Activated CD8-positive, alpha-beta memory T cell treated with anti-CD3 and anti-CD28 coated beads for 48 hours (primary cell): ENCODE data around the gene FAM107A.

Experiments
- DNase-seq, 3 experiments: peaks; one replicate each; pipeline ENCODE4 v3.0.0-alpha.2; 2020; ENCODE audit warnings: low read depth in 2 of 3, low spot score in 2 of 3

The FAM107A gene, protein sequence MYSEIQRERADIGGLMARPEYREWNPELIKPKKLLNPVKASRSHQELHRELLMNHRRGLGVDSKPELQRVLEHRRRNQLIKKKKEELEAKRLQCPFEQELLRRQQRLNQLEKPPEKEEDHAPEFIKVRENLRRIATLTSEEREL

GRCh38 chr3:58577269-58577821 lies at the start of gene FAM107A:
FAM107A (minus strand) TSS chr3:58577391; CDS start chr3:58569860, 7,531 bp downstream.
- DNase-seq = no peak

- no peak for DNase-seq
Observed at GRCh38 chr3:58625196-58625824, 48.1 kb upstream of the FAM107A start.

DNA sequence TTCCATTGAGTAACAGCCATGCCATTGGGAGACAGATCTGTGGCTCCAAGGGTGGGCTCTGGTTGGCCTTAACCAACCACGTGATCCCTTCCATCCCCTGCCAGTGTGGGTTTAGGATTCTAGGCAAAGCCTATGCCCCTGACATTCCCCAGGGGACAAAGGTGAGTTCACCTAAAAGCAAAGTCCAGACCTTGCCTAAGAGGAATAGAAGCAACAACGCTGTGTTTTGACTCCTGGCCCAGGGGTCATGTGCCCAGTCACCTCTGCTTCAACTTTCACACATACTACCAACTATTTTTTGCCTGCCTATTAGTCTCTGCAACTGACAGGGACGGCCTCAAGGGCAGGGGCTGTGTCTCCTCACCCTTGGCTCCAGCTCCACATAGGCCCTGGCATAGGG lies 47.4 kb upstream of the FAM107A start:
- no peak for DNase-seq

DNA sequence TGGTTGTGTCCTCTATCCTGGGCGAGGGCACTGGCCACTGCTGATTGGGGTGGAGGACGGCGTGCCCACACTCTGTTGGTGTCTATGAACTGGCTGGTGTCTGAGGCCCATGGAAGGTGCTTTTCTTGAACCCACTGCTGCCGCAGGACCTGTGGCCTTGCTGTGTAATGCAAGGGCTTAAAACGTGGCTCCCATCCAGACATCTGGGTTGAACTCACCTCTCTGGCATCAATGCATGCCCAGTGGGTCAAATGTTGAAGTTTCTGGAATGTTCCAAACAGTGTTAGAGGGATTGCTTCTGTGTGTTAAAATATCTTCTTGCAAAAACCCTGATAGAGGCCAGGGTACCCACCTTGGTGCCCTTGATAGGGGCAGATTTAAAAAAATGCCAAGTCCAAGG lies 46.8 kb upstream of the FAM107A start:
- no peak for DNase-seq

- no peak for DNase-seq
Observed at GRCh38 chr3:58623478-58623877, 46.3 kb upstream of the FAM107A start.

DNA sequence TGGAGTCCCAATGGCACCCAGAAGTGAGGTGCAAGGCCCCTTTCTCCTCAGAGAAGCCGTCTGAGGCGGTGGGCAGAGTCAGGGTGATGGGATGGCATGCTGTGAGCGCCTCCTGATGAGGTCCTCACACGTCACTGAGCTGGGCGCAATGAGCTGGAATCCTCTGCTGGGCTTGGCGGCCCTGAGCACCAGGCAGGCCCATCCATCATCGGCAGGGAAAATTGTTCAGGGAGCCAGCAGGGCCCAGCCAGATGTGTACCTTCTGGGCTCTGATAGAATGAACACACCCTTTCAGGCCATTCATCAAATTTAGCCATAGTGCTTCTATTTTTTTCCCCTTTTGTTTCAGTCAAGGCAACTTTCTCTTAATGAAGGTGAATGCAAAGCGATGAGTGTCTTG lies 45.7 kb upstream of the FAM107A start:
- DNase-seq = no peak

- no peak for DNase-seq
Observed at GRCh38 chr3:58622436-58622835, 45.2 kb upstream of the FAM107A start.

DNA sequence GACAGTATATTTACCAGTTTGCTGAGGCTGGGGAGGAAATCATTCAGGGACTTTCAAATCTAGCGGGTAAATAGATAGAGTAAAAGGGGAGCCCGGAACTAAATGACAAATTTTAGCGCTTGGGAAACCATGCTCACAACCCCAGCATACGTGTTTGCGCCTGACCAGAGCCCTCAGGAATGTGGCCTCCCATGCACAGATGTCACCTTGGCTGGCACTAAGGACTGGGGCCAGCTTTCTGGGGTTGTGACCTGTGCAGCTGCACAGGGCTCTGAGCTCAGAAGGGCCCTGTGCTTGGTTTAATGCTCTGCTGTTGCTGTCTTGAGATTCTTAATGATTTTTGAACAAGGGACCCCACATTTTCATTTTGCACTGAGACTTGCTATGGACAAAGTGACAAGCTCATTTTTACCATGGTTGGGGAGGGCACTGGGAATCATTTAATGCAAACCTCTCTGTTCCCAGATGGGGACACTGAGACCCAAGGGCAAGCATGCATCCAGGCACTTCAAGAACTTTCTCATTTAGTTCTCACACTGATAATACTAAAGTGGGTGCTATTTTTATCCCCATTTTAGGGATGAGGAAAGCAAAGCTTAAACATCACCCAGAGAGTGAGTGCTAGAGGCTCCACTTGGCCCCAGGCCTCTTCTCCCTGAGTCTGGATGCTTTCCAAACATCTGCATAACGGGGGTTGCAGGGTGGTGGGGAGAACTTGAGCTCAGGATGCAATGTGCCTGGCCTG lies 44.1 kb upstream of the FAM107A start:
- no peak for DNase-seq

- no peak for DNase-seq
Observed at GRCh38 chr3:58620421-58620820, 43.2 kb upstream of the FAM107A start.

DNA sequence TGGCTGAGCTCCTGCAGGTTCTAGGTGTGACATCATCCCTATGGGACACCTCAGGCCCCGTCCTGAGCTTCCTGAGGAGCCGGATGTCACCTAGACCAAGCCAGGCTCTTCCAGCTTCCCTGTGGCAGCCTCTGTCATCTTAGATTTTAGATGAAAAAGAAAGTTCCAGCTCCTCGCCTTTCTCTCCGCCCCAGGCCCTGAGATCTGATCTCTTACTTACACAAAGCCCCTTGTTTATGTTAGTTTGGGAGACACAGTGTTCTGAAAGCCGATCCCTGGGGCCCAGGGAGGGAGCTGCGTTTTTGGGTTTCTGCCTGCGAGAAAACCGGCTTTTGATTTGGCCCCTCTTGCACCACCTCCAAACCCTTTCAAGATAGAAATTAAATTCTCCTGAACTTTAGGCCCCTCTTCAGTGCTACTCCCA lies 40.2 kb upstream of the FAM107A start:
- no peak for DNase-seq

GRCh38 chr3:58613236-58614132 lies 36.3 kb upstream of the FAM107A start:
- DNase-seq = no peak

DNA sequence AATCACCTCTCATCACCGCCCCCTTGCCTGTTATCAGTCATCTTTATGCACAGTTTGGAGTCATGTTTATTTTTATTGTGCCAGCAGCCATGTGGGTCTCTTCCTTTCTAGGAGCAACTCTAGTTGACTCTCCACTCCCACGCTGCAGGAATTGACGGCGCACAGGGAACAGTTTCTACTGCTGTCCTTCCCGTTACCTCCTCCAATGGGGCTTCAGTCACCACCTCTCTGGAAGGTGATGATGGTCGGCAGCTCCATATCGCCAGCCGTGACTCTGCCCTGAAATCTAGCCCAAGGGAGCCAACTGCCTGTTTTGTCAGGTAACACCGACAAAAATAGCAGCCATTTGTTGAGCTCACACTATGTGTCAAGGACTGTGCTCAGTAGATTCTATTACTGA lies 35.6 kb upstream of the FAM107A start:
- DNase-seq = no peak

GRCh38 chr3:58609990-58610389 lies 32.8 kb upstream of the FAM107A start:
- DNase-seq = no peak

GRCh38 chr3:58608648-58609047 lies 31.5 kb upstream of the FAM107A start:
- no peak for DNase-seq

GRCh38 chr3:58607816-58608215 lies 30.6 kb upstream of the FAM107A start:
- no peak for DNase-seq

DNA sequence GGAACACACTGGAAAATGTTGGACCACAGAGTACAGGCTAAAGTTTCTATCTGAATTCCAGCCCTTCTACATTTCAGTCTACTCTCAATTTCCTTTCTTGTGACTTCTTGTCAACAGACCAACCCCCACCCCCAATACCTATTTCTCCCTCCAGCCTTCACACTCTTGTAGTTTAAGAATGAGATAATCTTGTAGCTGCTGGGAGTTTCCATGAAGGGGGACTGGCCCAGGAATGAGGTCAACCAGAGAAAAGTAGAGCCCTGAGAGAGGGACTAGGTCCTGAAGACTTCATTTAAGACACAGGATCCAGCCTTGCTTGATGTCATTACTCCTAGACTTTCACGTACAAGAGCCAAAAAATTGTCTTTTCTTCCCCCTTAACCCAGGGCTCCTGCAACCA lies 29.5 kb upstream of the FAM107A start:
- no peak for DNase-seq

GRCh38 chr3:58604031-58604430 lies 26.8 kb upstream of the FAM107A start:
- no peak for DNase-seq

GRCh38 chr3:58603606-58604005 lies 26.4 kb upstream of the FAM107A start:
- DNase-seq = no peak

GRCh38 chr3:58597770-58598310 lies 20.6 kb upstream of the FAM107A start:
- no peak for DNase-seq

DNA sequence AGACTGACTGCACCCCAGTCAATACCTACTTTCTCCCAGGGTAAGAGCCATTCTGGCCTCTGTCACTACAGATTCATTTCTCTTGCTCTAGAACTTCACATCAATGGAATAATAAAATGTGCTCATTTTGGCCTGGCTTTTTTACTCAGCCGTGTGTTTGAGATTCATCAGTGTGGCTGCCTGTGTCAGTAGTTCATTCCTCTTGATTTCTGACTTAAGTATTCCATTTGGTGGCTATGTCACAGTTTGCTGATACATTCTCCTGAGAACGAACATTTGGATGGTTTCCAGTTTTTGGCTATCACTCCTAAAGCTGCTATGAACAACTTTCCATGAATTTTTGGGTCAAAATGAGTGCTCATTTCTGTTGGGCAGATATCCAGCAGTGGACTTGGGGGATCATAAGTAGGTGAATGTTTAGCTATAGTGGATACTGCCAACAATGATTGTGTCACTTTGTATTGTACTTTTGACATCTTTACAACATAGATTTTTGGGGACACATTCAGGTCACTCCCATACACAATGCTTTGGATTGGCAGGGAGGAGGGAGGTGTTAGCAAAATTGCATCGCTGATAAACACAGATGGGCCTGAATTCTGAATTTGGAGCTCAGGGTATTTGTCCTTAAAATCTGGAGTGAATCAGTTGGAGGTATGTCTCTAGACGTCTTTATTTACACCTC lies 19.8 kb upstream of the FAM107A start:
- no peak for DNase-seq
